OCI-LY7 (cell line): Measurements from ENCODE around the gene ITGB7. TPM values are rescaled to one million over a fixed set of nuclear protein-coding genes. Genes with fewer than 3 reads are reported as not detected.

Source experiments
- BruUV-seq: library from RNA; stranded (reverse); fragments of 400-500 nt; replicated peaks from 2 replicates; lab custom pipeline; 2021; lab: Mats Ljungman, UMichigan
- CTCF ChIA-PET: fragments of 300-600 bp; sonication (Branson Sonifier 250); formaldehyde crosslinking; loops from one replicate; lab custom pipeline; 2022; ENCODE audit warnings: antibody characterized with exemption; ENCODE audit not compliant: unreplicated experiment; lab: Charles Lee
- POLR2A ChIA-PET: fragments of 300-600 bp; sonication (Branson Sonifier 250); formaldehyde crosslinking; loops from one replicate; lab custom pipeline; 2022; ENCODE audit warnings: antibody characterized with exemption; lab: Charles Lee
- DNase-seq: peaks from one replicate; pipeline ENCODE4 v3.0.0-alpha.2; 2015; ENCODE audit warnings: low spot score
- H2AFZ ChIP-seq: fragments of 200-600 bp; sonication (generic), shearing (Covaris generic); 2 replicates; pipeline ENCODE4 v1.6.1; 2014; ENCODE audit warnings: mild to moderate bottlenecking, antibody characterized with exemption, low read length, moderate library complexity
- H3K27ac ChIP-seq: fragments of 200-600 bp; sonication (generic); 2 replicates; pipeline ENCODE4 v1.5.1; 2014; ENCODE audit warnings: mixed run types, low read depth, mild to moderate bottlenecking, moderate library complexity, low read length, inconsistent platforms; ENCODE audit not compliant: poor library complexity, severe bottlenecking
- H3K36me3 ChIP-seq: fragments of 200-600 bp; sonication (generic); 2 replicates; pipeline ENCODE4 v1.6.1; 2014; ENCODE audit warnings: mild to moderate bottlenecking, antibody characterized with exemption, low read length, moderate library complexity, mixed read lengths; ENCODE audit not compliant: insufficient read depth
- H3K4me1 ChIP-seq: fragments of 200-600 bp; sonication (generic); 2 replicates; pipeline ENCODE4 v1.5.1; 2014; ENCODE audit warnings: mild to moderate bottlenecking, low read length; ENCODE audit not compliant: insufficient read depth, poor library complexity, severe bottlenecking
- H3K4me2 ChIP-seq: fragments of 200-600 bp; sonication (generic); 2 replicates; pipeline ENCODE4 v1.6.1; 2014; ENCODE audit warnings: mild to moderate bottlenecking, low read length
- H3K4me3 ChIP-seq: fragments of 200-600 bp; sonication (generic); 2 replicates; pipeline ENCODE4 v1.5.1; 2014; ENCODE audit warnings: mild to moderate bottlenecking, low read depth, low read length; ENCODE audit not compliant: poor library complexity, severe bottlenecking
- H3K79me2 ChIP-seq: fragments of 200-600 bp; sonication (generic); 2 replicates; pipeline ENCODE4 v1.6.1; 2016; ENCODE audit warnings: low read depth, mild to moderate bottlenecking, low read length, moderate library complexity, mixed read lengths; ENCODE audit not compliant: insufficient read depth
- H3K9me2 ChIP-seq: fragments of 200-600 bp; sonication (generic); 2 replicates; pipeline ENCODE4 v1.6.1; 2016; ENCODE audit warnings: mild to moderate bottlenecking, low read length, mixed read lengths; ENCODE audit not compliant: insufficient read depth
- H3K9me3 ChIP-seq: fragments of 200-600 bp; sonication (generic); 2 replicates; pipeline ENCODE4 v1.6.1; 2014; ENCODE audit warnings: mild to moderate bottlenecking, mixed run types, low read length, mixed read lengths
- H4K20me1 ChIP-seq: fragments of 200-600 bp; sonication (generic); 2 replicates; pipeline ENCODE4 v1.6.1; 2014; ENCODE audit warnings: mild to moderate bottlenecking, antibody characterized with exemption, low read length, moderate library complexity, mixed read lengths; ENCODE audit not compliant: insufficient read depth
- CTCF ChIP-seq: fragments of 200-600 bp; sonication (generic); conservative IDR thresholded peaks from 2 replicates; pipeline ENCODE4 v1.5.1; 2014; ENCODE audit warnings: mild to moderate bottlenecking, antibody characterized with exemption, low read length, moderate library complexity, mixed read lengths
- EZH2phosphoT487 ChIP-seq: fragments of 200-600 bp; sonication (generic); IDR thresholded peaks from 2 replicates; pipeline ENCODE4 v1.6.1; 2018; ENCODE audit warnings: low read depth, borderline replicate concordance, mild to moderate bottlenecking, mixed run types, antibody characterized with exemption, low read length, moderate library complexity, mixed read lengths
- intact Hi-C: fragments of 100-400 bp; cut with micrococcal nuclease; formaldehyde crosslinking; loops from one replicate; pipeline ENCODE4 v1.10.0; 2022; ENCODE audit not compliant: unreplicated experiment
- total RNA-seq, 2 experiments: library from RNA; depleted of rRNA in 1 of 2; stranded (reverse); fragments of >200 nt in 1 of 2; shearing (Covaris generic) in 1 of 2; gene quantifications; 2 replicates each; pipeline ENCODE4 v1.2.3, GENCODE V29; 2014 to 2022

ITGB7 gene
- total RNA-seq, 2 experiments from 2014 or later = 51.7 to 207 TPM

GRCh38 chr12:53181935-53182334, 25.1 kb downstream of the ITGB7 start:
- Histone ChIP-seq H3K4me2 (peak overlapping the region; percentile 100), H3K79me2 (peaks cover 38% of the 10 kb centered on the region), H3K9me3 (peaks cover 7% of the 10 kb centered on the region; the same call in 1 of the 2 replicates), H3K4me3 (peak overlapping the region; percentile 91), H2AFZ (no peak overlapping the region), H3K27ac (peak overlapping the region; percentile 87), H3K9me2 (no peaks in the 10 kb centered on the region), H4K20me1 (no peaks in the 10 kb centered on the region), H3K4me1 (peaks cover 52% of the 10 kb centered on the region), H3K36me3 (peaks cover 53% of the 10 kb centered on the region)
- ChIA-PET CTCF (no interaction called here), POLR2A (interaction anchor here (0.6 to 4.6 kb wide), 9 partner anchors 8 to 448 kb away, joined by 3 to 41 read pairs (median 3); partner anchors contain the start of gene PFDN5)
- no TSS peak for BruUV-seq
- TF ChIP-seq EZH2phosphoT487 (no peak), CTCF (no peak)
- intact Hi-C loops = no loop called here
- DNase-seq = no peak

GRCh38 chr12:53180931-53181645, 26.0 kb downstream of the ITGB7 start:
- TF ChIP-seq CTCF = no peak
- TF ChIP-seq EZH2phosphoT487 = no peak
- Histone ChIP-seq H3K4me2 (peak overlapping the region; percentile 100), H3K27ac (peak overlapping the region; percentile 87), H4K20me1 (no peaks in the 10 kb centered on the region), H3K79me2 (peaks cover 38% of the 10 kb centered on the region), H3K9me3 (peaks cover 7% of the 10 kb centered on the region; the same call in 1 of the 2 replicates), H3K9me2 (no peaks in the 10 kb centered on the region), H3K4me3 (peak overlapping the region; percentile 91), H3K36me3 (peaks cover 44% of the 10 kb centered on the region), H3K4me1 (peaks cover 52% of the 10 kb centered on the region), H2AFZ (peak overlapping the region; percentile 20; the same call in 1 of the 2 replicates)
- POLR2A ChIA-PET = interaction anchor here (0.6 to 4.6 kb wide), 14 partner anchors 9 to 449 kb away, joined by 3 to 41 read pairs (median 4); partner anchors contain the start of genes AAAS and PFDN5
- CTCF ChIA-PET = interaction anchor here (0.6 kb wide), 1 partner anchor 88 kb away, joined by 5 read pairs; no protein-coding TSS in a partner anchor
- DNase-seq = peak; percentile 88
- intact Hi-C loops = loop anchor here (1.0 kb wide), 3 partner anchors 19 to 40 kb away; no protein-coding TSS in a partner anchor
- BruUV-seq = no TSS peak
